Measurements from ENCODE around the gene INO80C.
"Not testable (repeated sequence)": the region's sequence is repeated elsewhere in the genome, so short reads cannot be mapped to it uniquely, and the experiment has no call there.

INO80C gene

DNA sequence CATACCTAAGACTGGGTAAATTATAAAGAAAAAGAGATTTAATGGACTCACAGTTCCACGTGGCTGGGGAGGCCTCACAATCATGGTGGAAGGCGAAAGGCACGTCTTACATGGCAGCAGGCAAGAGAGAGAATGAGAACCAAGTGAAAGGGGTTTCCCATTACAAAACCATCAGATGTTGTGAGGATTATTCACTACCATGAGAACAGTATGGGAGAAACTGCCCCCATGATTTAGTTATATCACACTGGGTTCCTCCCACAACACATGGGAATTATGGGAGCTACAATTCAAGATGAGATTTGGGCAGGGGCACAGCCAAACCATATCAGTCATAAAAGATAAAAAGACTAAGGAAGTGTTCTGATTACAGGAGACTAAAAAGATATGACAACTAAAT lies 8.5 kb downstream of the INO80C start:
- DNase-seq (ENCODE audit: low read depth): not testable (repeated sequence)

DNA sequence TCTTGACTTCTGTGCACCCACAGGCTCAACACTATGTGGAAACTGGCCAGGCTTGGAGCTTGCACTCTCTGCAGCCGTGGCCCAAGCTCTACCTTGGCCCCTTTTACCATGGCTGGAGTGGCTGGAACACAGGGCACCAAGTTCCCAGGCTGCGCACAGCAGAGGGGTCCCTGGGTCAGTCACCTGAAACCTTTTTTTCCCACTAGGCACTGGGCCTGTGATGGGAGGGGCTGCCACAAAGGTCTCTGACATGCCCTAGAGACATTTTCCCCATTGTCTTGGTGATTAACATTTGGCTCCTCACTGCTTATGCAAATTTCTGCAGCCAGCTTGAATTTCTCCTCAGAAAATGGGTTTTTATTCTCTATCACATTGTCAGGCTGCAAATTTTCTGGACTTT lies 9.4 kb downstream of the INO80C start:
- not testable (repeated sequence) for DNase-seq (ENCODE audit: low read depth)

DNA sequence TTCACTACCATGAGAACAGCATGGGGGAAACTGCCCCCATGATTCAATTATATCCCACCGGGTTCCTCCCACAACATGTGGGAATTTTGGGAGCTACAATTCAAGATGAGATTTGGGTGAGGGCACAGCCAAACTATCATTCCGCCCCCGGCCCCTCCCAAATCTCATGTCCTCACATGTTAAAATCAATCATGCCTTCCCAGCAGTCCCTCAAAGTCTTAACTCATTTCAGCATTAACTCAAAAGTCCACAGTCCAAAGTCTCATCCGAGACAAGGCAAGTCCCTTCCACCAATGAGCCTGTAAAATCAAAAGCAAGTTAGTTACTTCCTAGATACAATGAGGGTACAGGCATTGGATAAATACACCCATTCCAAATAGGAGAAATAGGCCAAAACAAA lies 10.2 kb downstream of the INO80C start:
- DNase-seq (ENCODE audit: low read depth): not testable (repeated sequence)

DNA sequence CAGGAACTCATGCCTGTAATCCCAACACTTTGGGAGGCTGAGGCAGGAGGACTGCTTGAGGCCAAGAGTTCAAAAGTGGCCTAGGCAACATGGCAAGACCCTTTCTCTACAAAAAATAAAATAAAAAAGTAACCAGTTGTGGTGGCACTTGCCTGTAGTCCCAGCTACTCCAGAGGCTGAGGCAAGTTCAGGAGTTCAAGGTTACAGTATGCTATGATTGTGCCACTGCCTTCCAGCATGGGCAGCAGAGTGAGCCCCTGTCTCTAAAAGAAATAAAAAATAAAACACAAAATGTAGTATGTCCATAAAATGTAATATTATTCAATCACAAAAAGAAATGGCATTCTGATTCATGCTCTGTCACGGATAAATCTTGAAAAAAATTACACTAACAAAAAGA lies 11.9 kb downstream of the INO80C start:
- DNase-seq (ENCODE audit: low read depth): no peak

DNA sequence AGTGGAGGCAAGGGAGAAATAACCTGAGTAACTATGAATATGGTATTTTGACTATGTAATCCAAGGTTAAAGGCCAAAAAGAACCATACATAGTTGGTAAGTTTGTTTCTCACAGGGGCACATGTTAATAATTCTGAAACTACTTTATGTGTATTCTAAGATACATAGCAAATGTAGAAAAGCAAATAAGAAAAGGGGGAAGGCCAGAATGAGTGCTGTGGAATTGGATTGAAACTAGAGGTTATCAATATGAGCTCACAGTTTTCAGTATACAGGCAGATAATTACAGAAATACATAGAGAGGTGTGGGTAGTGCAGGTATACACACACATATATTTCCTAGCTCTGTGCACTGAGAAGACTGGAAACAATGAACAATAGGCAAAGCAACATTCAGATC lies 13.7 kb downstream of the INO80C start:
- no peak for DNase-seq (ENCODE audit: low read depth)

DNA sequence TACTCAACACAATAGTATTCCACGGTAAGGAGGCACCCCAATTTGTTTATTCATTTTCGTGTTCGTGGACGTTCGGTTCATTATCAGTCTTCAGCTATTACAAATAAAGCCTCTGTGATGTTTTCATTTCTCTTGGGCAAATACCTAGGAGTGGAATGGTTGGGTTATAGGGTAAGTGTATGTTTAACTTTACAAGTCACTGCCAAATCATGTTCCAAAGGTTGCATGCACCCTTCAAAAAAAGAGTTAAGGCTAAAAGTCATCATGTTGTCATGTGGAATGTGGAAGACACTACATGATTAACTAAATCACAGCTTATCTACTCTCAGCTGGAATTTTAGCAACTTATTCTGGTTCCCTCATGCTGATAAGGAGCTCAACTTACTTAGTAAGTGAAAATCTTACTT lies 15.8 kb downstream of the INO80C start:
- DNase-seq (ENCODE audit: low read depth): no peak

DNA sequence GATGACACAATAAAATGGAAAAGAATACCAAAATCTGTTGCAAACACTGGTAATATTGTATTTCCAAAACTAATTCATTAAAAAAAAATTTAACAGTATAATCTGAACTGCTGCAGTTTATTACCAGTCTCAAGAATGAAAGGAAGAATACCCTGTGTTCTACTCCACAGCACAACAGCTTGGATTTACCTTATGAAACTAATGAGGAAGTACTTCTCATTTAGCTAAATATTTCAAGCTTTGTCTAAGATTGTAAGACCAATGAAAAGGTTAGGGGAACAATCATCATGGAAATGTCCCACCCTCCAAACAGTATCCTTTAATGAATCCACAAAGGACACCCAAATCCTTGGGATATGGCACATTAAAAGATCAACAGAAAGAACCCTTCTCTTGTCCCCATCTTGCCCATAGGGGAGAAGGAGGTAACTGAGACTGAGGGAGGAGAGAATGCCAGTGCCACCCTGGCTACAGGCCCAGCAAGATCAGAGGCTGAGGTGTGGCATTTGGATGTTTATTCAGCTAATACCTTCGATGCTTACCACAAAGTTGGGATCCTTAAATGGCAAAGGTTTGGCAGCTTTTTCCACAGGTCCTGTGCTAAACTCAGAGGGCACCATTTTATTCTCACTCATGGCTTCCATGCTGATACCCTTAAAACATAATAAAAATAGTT lies 17.7 kb downstream of the INO80C start:
- DNase-seq (ENCODE audit: low read depth): no peak

DNA sequence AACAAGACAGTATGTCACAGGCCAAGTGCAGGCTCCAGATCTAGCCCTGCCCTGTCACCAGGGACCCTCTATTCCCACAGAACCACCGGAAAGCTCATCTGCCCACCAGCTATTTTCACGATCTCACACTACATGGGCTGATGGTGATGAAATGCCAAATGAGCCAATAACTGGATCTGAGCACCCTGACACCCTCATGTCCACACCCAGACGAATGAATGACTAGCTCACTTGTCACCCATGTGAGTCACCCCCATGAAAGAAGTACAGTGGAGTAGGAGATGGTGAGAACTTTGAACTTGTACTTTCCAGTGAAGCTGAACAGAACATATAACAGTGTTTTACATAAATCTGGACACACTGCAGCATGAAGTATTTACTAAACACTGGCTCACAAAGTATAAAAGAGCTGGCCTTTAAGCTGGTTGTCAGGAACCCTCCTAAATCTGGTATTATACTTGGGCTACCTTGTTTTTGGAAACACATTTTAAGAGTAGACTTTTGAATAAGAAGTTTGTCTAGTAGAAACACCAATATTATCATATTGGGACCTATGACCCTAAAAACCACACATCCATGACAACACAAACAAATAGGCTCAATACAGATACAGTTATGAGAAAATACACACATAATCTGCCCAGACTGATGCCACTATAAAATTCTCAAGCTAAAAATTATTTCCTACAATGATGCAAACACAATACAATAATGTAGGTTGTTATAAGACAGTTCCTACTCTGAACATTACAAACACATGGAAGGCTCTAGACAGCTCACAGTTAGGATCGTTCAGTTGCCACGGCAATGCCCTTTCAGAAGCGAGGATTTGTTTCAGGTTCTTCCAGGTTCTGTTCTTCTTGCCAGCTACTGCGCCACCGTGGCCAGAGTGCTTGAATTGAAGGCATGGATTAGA lies 19.0 kb downstream of the INO80C start:
- DNase-seq (ENCODE audit: low read depth): no peak

DNA sequence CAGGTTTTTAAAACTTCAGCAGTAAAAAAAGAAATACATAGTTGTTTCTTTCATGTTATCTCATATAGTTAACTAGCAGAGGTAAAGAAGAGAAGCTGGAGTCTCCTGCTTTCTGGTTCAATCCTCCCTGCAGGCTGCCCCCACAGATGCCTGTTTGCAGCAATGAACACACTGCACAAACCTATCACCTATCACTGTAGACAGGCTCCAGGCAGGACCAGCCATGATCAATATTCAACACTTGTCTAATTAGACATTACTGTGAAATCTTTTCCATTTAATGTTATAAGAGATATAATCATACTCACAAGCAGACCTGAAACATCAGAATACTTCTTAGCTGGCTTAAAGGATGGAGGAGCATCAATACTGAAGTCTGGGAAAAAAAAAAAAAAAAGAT lies 19.8 kb downstream of the INO80C start:
- DNase-seq (ENCODE audit: low read depth): no peak

DNA sequence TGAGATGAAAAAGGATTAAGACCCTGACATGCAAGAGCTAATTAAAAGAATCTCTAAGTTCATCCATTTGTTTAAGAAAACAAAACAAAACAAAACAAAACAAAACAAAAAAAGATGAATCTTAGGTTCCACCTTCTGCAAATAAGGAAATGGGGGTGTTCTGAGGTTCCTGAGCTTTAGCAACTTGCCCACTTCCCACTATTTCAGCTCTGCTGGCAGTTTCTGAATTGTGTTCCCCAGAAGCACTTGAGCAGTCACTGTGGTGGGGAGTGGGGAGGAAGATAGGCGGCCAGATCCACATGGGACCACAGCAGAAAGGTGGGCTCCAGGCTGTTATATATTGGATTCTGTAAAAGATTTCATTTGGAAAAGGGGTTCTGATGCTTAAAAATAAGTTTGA lies 20.3 kb downstream of the INO80C start:
- no peak for DNase-seq (ENCODE audit: low read depth)

DNA sequence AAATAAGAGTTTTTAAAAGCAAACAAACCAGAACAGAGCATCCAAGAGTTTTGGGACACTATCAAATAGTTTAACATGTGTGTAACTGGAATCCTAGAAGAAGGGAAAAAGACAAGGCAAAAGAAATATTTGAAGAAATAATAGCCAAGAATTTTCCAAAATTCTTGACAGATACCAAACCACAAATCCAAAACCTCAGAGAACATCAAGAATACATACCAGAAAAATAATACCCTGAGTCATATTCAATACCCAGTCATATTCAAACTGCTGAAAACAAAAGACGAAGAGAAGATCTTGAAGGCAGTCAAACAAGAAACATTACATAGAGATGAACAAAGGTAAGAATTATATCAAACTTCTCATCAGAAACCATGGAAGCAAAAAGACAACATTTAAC lies 22.9 kb downstream of the INO80C start:
- no peak for DNase-seq (ENCODE audit: low read depth)

DNA sequence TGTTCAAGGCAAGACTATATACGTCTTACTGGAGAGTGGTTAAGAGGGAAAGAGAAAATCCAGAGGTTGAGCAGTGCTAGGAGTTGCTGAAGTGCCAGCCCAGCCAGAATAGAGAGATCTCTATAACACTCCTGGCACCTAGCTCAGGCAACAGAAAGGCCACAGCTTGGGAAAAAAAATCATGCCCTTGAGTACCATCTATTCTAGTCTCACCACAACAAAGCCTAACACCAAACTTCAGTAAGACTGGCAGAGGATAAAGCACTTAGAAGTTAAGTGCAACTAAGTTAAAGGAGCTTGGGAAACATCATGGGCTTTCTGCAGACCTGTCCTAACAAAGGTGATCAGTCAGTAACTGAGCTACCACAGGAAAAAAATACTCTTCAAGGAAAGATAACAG lies 24.2 kb downstream of the INO80C start:
- no peak for DNase-seq (ENCODE audit: low read depth)

DNA sequence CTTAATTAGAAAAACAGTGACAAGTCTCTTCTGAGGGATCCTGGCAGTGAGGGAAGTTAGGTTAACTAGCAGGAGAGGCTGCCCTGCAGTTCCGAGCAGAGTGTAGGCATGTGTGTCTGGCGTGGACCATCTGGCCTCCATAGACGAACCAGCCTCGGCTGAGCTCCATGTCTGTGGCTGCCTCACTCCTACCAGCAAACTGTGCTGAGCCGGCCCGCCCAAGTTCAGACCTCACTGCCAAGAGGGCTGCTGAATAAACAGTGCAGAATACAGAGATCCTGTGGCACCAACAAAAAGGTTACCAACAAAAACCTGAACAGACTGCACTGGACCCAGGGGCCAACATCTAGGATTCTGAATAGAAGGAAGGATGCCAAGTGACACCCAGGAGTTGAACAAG lies 27.3 kb downstream of the INO80C start:
- no peak for DNase-seq (ENCODE audit: low read depth)

DNA sequence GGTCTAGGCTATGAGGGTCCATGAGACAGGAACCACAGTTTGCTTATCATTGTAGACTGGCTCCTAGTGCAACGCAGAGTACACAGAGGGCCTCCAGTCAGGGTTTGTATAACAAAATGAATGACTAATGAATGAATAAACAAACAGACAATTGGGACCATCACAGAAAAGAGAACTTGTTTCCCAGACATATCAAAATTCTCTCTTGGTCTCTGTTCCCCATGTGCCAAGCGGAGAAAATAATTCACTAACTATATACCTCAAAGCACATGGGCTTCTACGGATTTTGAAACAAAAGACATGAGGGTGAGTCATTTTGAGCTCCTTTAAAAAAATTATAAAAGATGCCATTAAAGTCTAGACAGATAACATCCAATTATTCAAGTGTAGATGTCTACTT lies 28.0 kb downstream of the INO80C start:
- no peak for DNase-seq (ENCODE audit: low read depth)

DNA sequence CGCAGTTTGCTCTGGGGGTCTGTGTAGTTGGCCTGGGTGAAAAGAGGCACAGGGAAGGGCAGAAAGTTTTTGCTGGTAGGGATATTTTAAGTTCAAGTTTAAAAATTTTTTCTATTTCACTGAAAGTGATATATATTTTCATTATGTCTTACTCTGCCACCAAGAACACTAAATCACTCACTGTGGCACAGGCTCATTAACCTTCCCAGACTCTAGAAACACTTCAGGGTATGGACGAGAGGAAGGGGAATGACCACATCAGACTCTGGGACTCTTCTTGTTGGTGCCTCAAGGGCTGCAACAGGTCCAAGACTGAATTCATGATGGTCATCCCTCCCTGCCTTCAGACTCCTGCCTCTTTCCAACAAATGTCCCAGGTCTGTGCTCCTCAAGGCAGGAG lies 29.0 kb downstream of the INO80C start:
- DNase-seq (ENCODE audit: low read depth): no peak

DNA sequence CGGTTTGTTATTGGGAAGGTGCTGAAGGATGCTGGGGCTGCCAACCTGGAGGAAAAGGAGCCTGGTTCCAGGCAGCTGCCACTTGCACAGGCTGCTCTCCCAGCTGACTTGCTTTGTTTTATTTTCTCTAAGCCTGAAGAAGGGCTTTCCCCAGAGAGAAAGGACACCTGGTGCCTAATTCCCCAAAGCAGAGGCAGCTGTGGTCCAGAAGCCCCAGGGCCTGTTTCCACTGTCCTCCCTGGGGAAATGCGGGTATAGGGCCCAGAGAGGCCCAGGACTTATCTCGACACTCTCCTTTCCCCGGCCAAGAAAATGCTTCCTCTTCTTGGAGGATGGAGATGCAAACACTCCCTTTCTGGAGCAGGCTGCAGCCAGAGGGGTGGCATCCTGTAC lies 30.1 kb downstream of the INO80C start:
- no peak for DNase-seq (ENCODE audit: low read depth)

DNA sequence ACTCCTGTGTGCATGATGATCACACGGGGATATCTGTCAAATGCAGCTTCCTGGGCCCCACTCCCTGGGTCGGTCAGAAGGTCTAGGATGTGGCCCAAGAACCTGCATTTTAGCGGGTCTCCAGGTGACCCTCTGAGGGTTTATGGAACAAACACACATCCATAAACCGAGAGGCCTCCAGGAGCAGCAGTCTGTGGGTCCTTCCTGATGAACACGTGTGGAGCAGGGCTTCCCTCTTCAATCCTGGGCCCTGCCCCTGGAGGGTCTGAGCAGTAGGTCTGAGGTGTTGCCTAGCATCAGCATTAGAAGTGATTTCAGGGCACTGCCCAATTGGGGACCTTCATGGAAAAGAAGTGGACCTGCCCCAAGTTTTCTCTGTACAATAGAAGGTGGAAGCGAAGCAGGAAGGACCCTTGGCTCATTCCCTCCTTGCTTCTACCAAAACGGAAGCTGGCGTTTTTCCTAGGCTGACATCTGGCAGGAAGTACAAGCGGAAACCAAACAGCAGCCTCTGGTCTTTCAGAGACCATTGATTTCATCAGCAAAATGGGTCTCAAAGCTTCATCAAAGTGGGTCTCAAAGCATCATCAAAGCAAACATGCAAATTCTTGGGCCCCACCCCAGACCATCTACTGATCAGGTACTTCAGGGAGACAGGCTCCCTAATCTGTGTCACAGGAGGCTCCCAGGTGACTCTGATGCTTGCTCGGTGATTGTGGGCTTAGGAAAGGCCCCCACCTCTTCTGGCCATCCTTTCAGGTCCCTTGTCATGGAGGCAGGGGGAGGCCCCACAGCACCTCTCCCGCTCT lies 30.7 kb downstream of the INO80C start:
- DNase-seq (ENCODE audit: low read depth): no peak

DNA sequence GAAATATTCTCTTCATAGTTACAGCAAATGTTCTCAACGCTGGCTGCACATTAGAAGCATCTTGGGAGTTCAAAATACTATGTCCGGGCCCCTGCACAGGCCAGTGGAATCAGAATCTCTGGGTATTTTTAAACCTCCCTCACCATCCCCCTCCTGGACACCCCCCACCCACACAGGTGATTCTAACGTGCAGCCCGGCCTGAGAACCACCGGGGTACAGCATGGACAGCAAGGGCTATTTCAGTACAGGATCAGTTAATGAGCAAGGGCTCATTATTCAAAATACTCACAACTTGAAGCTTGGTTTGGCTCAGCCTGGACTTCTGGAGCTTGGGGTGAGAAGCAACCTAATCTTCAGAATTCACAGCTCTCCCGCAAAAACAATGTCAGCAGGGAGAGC lies 31.4 kb downstream of the INO80C start:
- no peak for DNase-seq (ENCODE audit: low read depth)

DNA sequence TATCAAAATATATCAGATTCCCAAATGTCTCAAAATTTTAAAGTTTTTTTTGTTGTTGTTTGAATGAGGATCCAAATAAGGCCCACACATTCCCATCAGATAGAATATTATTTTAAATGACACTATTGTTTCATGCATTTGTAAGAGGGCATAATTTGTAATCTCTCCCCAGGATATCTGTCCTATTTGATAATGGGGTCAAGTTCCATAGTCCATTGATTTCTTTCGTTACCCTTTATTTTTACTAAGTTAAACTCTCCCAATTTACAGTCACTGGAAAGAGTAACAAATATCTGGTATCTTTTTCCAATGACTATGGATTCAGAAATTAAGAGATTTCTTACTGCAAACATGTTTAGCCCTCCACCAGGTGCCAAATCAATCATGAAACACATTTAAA lies 32.4 kb downstream of the INO80C start:
- no peak for DNase-seq (ENCODE audit: low read depth)

DNA sequence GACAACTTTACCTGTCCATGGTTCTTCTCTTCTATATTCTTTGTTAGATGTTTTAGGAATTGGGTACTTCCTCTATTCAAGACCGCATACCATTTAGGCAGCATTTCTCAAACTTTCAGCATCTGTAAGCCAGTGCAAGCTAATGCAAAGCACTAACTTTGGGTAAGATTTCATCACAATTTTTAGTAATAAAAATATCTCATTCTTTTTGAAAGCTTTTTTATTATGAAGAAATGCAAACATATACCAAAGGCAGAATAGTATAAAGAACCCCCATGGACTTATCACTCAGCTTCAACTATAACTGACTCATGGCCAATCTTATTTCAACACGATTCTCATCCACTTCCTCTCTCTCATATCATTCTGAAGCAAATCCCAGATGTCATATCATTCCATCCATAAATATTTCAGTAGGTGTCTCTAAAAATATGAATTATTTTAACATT lies 32.9 kb downstream of the INO80C start:
- DNase-seq (ENCODE audit: low read depth): no peak

DNA sequence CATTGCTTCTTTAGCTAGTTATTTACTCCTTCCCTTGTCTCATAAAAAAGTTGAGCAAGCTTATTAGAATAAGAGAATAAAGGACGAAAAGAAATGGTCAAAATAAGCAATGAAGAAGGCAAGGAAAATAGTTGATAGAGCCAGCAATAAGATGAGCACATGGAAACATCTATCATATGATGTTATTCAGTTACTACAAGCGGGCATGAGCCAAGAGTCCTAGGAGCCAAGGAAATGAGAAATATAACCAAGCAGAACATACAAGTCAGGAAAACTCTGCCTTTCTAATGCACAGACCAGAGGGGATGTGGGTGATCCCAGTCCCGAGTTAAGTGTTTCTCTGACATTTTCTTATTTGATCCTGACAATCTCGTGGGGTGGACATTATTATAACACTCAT lies 33.9 kb downstream of the INO80C start:
- no peak for DNase-seq (ENCODE audit: low read depth)

DNA sequence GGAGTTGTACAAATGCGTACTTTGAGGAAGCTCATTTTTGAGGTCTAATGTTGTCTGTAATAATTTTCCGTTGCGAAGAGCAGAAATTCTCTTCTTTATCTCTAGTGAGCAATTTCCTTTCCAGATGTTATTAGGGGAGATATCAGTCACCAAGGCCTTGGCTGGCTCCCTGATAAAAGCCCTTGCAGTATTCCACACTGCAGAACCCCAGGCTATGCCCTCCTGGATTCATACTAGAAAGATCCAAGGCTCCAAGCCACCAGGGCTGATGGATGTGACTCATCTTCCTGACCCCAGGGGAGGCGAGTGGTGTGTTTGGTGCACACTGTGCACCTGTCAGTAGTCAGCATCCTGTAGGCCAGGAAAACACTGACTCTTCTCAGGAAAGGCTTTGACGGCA lies 34.7 kb downstream of the INO80C start:
- DNase-seq (ENCODE audit: low read depth): no peak

DNA sequence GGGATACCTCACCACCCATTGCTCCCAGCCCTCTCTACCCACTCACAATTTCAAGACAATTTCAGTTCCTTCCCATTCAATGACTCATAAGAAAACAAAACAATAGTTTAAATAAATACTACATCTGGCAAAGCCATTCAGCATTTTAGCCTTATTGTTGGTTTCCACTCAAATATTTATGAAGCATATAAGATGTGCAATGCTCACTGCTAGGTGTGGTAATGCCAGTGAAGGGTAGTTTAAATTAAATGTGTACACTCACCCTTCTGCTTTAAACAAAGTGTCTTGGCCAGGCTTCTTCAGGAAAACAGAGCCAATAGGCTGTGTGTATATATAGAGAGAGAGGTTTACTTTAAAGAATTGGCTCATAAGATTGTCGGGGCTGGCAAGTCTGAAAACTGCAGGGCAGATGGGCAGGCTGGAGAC lies 37.0 kb downstream of the INO80C start:
- DNase-seq (ENCODE audit: low read depth): no peak
